Activated CD4-positive, alpha-beta memory T cell treated with anti-CD3 and anti-CD28 coated beads for 36 hours (primary cell): ENCODE data around the gene MYOZ2. TPM values are rescaled to one million over a fixed set of nuclear protein-coding genes. Genes with fewer than 3 reads are reported as not detected.
"Not testable (repeated sequence)": the region's sequence is repeated elsewhere in the genome, so short reads cannot be mapped to it uniquely, and the experiment has no call there.

Experiments used
- CTCF ChIA-PET: fragments of 350-600 bp; sonication (Branson Sonifier 250); formaldehyde crosslinking; loops from one replicate; lab custom pipeline; 2021; ENCODE audit warnings: antibody characterized with exemption, inconsistent platforms; lab: Charles Lee
- POLR2A ChIA-PET: fragments of 350-600 bp; sonication (Branson Sonifier 250); formaldehyde crosslinking; loops from one replicate; lab custom pipeline; 2021; ENCODE audit warnings: antibody characterized with exemption; lab: Charles Lee
- DNase-seq: peaks from one replicate; pipeline ENCODE4 v3.0.0-alpha.2; 2020
- H3K27ac Mint-ChIP-seq: one replicate; pipeline ENCODE4 v1.8.0; 2021; ENCODE audit warnings: mixed read lengths
- H3K27me3 Mint-ChIP-seq: one replicate; pipeline ENCODE4 v1.8.0; 2021; ENCODE audit warnings: mixed read lengths
- H3K36me3 Mint-ChIP-seq: one replicate; pipeline ENCODE4 v1.8.0; 2021; ENCODE audit warnings: mixed read lengths
- H3K4me1 Mint-ChIP-seq: one replicate; pipeline ENCODE4 v1.8.0; 2021; ENCODE audit warnings: low read depth, mixed read lengths
- H3K4me3 Mint-ChIP-seq: one replicate; pipeline ENCODE4 v1.8.0; 2021; ENCODE audit warnings: mild to moderate bottlenecking, mixed read lengths
- H3K9me3 Mint-ChIP-seq: one replicate; pipeline ENCODE4 v1.8.0; 2021; ENCODE audit warnings: mixed read lengths
- intact Hi-C: fragments of 100-400 bp; cut with micrococcal nuclease; formaldehyde crosslinking; loops from one replicate; pipeline ENCODE4 v1.15.1; 2023
- total RNA-seq, 2 experiments: library from RNA; stranded (reverse); gene quantifications; one replicate each; pipeline ENCODE4 v1.2.3, GENCODE V29; 2021

The MYOZ2 gene
- total RNA-seq, 2 experiments from 2014 or later = not detected

DNA sequence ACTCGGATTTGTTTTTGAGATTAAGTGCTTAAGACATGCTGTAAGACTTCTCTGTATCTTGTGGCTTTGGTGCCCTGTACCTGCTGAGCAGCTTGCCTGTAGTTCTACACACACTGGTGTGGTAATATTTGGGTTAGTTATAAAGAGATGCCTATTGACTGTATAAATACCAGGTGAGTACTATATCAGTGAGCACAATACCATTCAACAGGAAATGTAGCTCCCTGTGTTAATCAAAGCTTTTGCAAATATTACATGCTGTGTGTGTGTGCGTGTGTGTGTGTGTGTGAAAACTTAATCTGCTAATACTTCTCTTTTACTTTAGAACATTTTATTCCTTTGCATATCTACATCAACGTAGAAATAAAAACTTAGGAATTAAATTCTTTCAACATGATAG lies 30.1 kb downstream of the MYOZ2 start:
- Mint-ChIP-seq H3K4me3 (no peak overlapping the region), H3K36me3 (no peaks in the 10 kb centered on the region), H3K4me1 (no peaks in the 10 kb centered on the region), H3K27me3 (peaks cover 4% of the 10 kb centered on the region), H3K9me3 (no peaks in the 10 kb centered on the region), H3K27ac (no peak overlapping the region)
- DNase-seq = no peak
- intact Hi-C loops = loop anchor here (1.0 kb wide), 1 partner anchor 14 kb away; no protein-coding TSS in a partner anchor
- ChIA-PET POLR2A (no interaction called here), CTCF (no interaction called here)

- Mint-ChIP-seq H3K4me3 (no peak overlapping the region), H3K27me3 (no peaks in the 10 kb centered on the region), H3K9me3 (no peaks in the 10 kb centered on the region), H3K27ac (no peak overlapping the region), H3K4me1 (peaks cover 2% of the 10 kb centered on the region), H3K36me3 (no peaks in the 10 kb centered on the region)
- CTCF ChIA-PET = interaction anchor here (1.4 kb wide), 1 partner anchor 129 kb away, joined by 5 read pairs; no protein-coding TSS in a partner anchor
- intact Hi-C loops = no loop called here
- POLR2A ChIA-PET = no interaction called here
- no peak for DNase-seq
Measured at GRCh38 chr4:119170195-119170594, 34.6 kb downstream of the MYOZ2 start.

DNA sequence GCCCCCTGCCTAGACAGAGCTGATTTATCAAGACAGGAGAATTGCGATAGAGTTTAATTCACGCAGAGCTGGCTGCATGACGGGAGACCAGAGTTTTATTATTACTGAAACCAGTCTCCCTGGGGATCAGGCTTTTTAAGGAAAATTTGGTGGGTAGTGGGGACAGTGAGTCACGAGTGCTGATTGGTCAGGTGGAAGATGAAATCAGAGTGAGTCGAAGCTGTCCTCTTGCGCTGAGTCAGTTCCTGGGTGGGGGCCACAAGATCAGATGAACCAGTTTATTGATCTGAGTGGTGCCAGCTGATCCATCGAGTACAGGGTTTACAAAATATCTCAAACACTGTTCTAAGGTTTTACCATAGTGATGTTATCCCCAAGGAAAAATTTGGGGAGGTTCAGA lies 36.6 kb downstream of the MYOZ2 start:
- DNase-seq = peak; percentile 24
- POLR2A ChIA-PET = no interaction called here
- Mint-ChIP-seq H3K4me1 (peaks cover 2% of the 10 kb centered on the region), H3K36me3 (no peaks in the 10 kb centered on the region), H3K4me3 (no peak overlapping the region), H3K9me3 (no peaks in the 10 kb centered on the region), H3K27ac (no peak overlapping the region), H3K27me3 (no peaks in the 10 kb centered on the region)
- intact Hi-C loops = no loop called here
- CTCF ChIA-PET = no interaction called here

- H3K4me3 Mint-ChIP-seq, H3K27ac Mint-ChIP-seq, intact Hi-C loops: not testable (repeated sequence)
Measured at GRCh38 chr4:119173729-119174361, 38.2 kb downstream of the MYOZ2 start.

DNA sequence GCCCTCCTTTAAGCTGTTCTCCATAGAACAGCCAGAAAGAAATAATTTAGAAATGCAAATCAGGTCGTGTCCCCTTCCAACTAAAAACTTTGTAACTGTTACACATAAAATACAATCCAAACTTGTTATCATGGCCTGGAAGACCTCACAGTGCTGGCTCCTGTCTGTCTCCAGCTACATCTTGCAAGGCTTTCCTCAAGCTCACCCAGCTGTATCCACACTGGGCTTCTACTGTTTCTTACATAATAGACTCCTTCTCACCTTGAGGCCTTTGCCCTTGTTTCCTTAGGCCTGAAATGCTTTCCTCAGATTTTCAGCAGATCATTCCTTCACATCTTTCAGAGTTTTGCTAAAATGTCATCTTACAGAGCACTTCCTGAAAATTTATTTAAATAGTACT lies 43.4 kb downstream of the MYOZ2 start:
- H3K9me3 Mint-ChIP-seq = no peaks in the 10 kb centered on the region

More at GRCh38 chr4:119173729-119174361, 38.2 kb downstream of the MYOZ2 start:
- DNase-seq, H3K4me1 Mint-ChIP-seq, H3K9me3 Mint-ChIP-seq, H3K27me3 Mint-ChIP-seq, POLR2A ChIA-PET, CTCF ChIA-PET, H3K36me3 Mint-ChIP-seq: not testable (repeated sequence)

DNA sequence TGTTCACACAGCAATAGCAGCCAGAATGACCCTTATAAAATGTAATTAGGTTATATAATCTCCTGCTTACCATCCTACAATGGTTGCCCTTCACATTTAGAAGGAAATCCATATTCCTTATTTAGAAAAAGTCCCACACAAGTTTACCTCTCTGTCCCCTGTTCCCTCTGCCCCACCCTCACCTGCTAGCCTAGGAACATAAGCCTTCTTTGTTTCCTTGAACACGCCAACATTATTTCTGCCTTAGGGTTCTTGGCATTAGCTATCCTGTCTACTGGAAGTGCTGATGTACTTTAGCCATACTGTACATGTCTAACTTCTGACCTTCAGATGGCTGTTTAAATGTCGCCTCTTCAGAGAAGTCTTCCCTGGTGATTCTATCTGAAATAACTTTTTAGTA lies 48.5 kb downstream of the MYOZ2 start:
- Mint-ChIP-seq H3K9me3 (no peaks in the 10 kb centered on the region), H3K4me3 (no peak overlapping the region), H3K36me3 (no peaks in the 10 kb centered on the region), H3K27me3 (no peaks in the 10 kb centered on the region), H3K4me1 (no peaks in the 10 kb centered on the region), H3K27ac (no peak overlapping the region)
- ChIA-PET POLR2A (no interaction called here), CTCF (no interaction called here)
- intact Hi-C loops = no loop called here
- DNase-seq = no peak

More for the DNA sequence above, 43.4 kb downstream of the MYOZ2 start:
- H3K4me3 Mint-ChIP-seq = no peak overlapping the region
- CTCF ChIA-PET = no interaction called here
- no peaks in the 10 kb centered on the region for H3K36me3 Mint-ChIP-seq
- POLR2A ChIA-PET = no interaction called here
- intact Hi-C loops = no loop called here
- no peak for DNase-seq
- no peaks in the 10 kb centered on the region for H3K4me1 Mint-ChIP-seq
- no peak overlapping the region for H3K27ac Mint-ChIP-seq
- H3K27me3 Mint-ChIP-seq = peaks cover 1% of the 10 kb centered on the region

DNA sequence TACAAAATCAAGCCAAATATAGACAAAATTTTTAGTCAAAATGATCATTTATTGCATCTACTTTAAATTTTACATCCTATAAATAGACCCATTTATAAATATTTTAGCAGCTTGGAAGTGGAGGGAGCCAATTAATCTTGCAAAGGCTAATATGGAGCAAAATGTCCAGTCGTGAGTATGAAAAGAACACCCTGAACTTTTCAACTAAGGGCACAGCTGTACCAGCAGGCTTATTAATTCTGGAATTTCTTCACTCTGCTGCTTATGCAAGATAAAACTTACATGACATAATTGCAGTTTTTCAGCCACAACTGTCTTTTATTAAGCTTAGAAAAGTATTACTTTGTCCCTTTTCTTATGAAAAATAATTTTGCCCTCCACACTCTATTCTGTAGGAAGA lies 54.0 kb downstream of the MYOZ2 start:
- Mint-ChIP-seq H3K27ac (no peak overlapping the region), H3K9me3 (no peaks in the 10 kb centered on the region), H3K27me3 (no peaks in the 10 kb centered on the region), H3K36me3 (no peaks in the 10 kb centered on the region), H3K4me3 (no peak overlapping the region), H3K4me1 (no peaks in the 10 kb centered on the region)
- intact Hi-C loops = no loop called here
- POLR2A ChIA-PET = no interaction called here
- CTCF ChIA-PET = no interaction called here
- no peak for DNase-seq

- Mint-ChIP-seq H3K27me3 (no peaks in the 10 kb centered on the region), H3K9me3 (no peaks in the 10 kb centered on the region), H3K27ac (no peak overlapping the region), H3K4me3 (no peak overlapping the region), H3K4me1 (no peaks in the 10 kb centered on the region), H3K36me3 (no peaks in the 10 kb centered on the region)
- no peak for DNase-seq
- ChIA-PET CTCF (no interaction called here), POLR2A (no interaction called here)
- intact Hi-C loops = no loop called here
Measured at GRCh38 chr4:119190354-119190753, 54.7 kb downstream of the MYOZ2 start.

DNA sequence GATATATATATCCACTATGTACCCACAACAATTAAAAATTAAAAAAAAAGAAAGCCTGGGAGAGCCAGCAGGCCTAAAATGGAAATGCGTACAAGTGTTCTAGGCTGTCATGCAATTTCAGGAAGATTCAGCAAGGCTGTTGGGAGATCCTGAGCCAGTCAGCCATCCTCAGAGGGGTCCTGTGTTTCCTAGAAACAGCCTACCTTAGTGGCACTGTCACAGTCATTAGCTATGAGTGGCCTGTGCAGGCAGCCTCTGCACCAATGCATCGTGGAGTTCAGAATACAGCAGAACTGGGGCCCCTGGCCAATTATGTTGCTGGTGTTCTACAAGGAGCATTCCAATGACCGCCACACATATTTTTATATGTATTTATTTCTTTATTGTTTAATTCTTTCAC lies 55.9 kb downstream of the MYOZ2 start:
- ChIA-PET CTCF (no interaction called here), POLR2A (no interaction called here)
- no peaks in the 10 kb centered on the region for H3K4me1 Mint-ChIP-seq
- H3K9me3 Mint-ChIP-seq = no peaks in the 10 kb centered on the region
- no peak overlapping the region for H3K27ac Mint-ChIP-seq
- H3K4me3 Mint-ChIP-seq = no peak overlapping the region
- no peaks in the 10 kb centered on the region for H3K36me3 Mint-ChIP-seq
- no peak for DNase-seq
- intact Hi-C loops = no loop called here
- H3K27me3 Mint-ChIP-seq = no peaks in the 10 kb centered on the region

DNA sequence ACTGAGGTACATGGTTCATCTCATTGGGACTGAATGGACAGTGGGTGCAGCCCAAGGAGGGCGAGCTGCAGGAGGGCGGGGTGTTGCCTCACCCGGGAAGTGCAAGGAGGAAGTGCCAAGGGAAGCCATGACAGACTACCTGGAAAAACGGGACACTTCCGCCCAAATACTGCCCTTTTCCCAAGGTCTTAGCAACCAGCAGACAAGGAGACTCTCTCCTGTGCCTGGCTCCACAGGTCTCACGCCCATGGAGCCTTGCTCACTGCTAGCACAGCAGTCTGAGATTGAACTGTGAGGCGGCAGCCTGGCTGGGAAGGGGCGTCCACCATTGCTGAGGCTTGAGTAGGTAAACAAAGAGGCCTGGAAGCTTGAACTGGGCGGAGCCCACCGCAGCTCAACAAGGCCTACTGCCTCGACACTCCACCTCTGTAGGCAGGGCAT lies 62.2 kb downstream of the MYOZ2 start:
- Mint-ChIP-seq H3K4me3 (no peak overlapping the region), H3K4me1 (peaks cover 3% of the 10 kb centered on the region), H3K36me3 (peaks cover 2% of the 10 kb centered on the region), H3K9me3 (peaks cover 4% of the 10 kb centered on the region), H3K27ac (no peak overlapping the region), H3K27me3 (no peaks in the 10 kb centered on the region)
- CTCF ChIA-PET = no interaction called here
- POLR2A ChIA-PET = no interaction called here
- DNase-seq = no peak
- intact Hi-C loops = no loop called here

DNA sequence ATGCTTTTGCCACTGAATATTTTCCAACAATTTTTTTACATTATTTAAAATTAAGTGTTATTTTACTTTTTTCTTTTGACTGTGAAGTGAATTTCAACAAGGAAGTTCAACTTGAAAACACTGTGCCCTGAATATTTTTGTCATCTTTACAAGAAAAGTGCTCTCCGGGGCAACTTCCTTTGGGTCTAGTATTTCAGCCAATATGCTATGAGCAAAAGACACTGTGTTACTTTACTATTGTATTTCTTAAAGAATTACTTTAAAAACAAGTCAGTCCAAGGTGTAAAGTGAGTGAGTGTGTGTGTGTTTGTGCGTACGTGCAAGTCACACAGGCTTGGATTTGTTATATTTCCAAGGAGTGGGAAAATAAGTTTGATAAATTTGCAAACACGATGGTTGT lies 69.3 kb downstream of the MYOZ2 start:
- no peak for DNase-seq
- no peaks in the 10 kb centered on the region for H3K27me3 Mint-ChIP-seq
- no peaks in the 10 kb centered on the region for H3K36me3 Mint-ChIP-seq
- H3K27ac Mint-ChIP-seq = no peak overlapping the region
- peaks cover 4% of the 10 kb centered on the region for H3K9me3 Mint-ChIP-seq
- peaks cover 18% of the 10 kb centered on the region for H3K4me1 Mint-ChIP-seq
- ChIA-PET CTCF (no interaction called here), POLR2A (no interaction called here)
- no peak overlapping the region for H3K4me3 Mint-ChIP-seq
- intact Hi-C loops = loop anchor here (5.0 kb wide), 1 partner anchor 368 kb away; the partner anchor contains the start of gene SEC24D

- no peaks in the 10 kb centered on the region for H3K36me3 Mint-ChIP-seq
- no peak overlapping the region for H3K4me3 Mint-ChIP-seq
- no peak overlapping the region for H3K27ac Mint-ChIP-seq
- peaks cover 4% of the 10 kb centered on the region for H3K9me3 Mint-ChIP-seq
- no peaks in the 10 kb centered on the region for H3K27me3 Mint-ChIP-seq
- CTCF ChIA-PET = no interaction called here
- H3K4me1 Mint-ChIP-seq = peaks cover 21% of the 10 kb centered on the region
- POLR2A ChIA-PET = no interaction called here
- intact Hi-C loops = loop anchor here (5.0 kb wide), 1 partner anchor 368 kb away; the partner anchor contains the start of gene SEC24D
- DNase-seq = no peak
Measured at GRCh38 chr4:119205690-119206089, 70.1 kb downstream of the MYOZ2 start.

DNA sequence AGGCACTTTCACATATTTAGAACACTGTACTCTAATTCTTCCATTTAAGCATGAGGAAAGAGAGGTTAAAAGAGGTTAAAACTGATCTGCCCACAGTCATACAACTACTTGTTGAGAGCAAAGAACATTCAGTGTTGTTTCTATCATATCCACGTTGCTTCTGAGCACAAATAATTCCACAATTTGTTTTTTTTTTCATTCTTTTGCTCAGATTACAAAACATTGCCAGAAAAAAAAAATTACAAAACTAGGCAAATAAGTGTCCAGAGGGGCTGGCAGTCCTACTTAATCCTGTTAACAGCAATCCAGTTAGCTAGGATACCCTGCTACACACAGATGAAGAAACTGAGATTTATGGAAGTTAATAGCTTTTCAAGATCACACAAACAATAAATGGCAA lies 70.5 kb downstream of the MYOZ2 start:
- peaks cover 4% of the 10 kb centered on the region for H3K9me3 Mint-ChIP-seq
- no peak overlapping the region for H3K4me3 Mint-ChIP-seq
- no peaks in the 10 kb centered on the region for H3K36me3 Mint-ChIP-seq
- no peaks in the 10 kb centered on the region for H3K27me3 Mint-ChIP-seq
- intact Hi-C loops = loop anchor here (5.0 kb wide), 1 partner anchor 369 kb away; the partner anchor contains the start of gene SEC24D
- DNase-seq = no peak
- CTCF ChIA-PET = no interaction called here
- no peak overlapping the region for H3K27ac Mint-ChIP-seq
- POLR2A ChIA-PET = no interaction called here
- peaks cover 26% of the 10 kb centered on the region for H3K4me1 Mint-ChIP-seq
